Measurements from ENCODE around the gene KIAA1217.

Gene KIAA1217

GRCh38 chr10:24494777-24495176 is 285.8 kb downstream of the KIAA1217 start:
- H3F3A ChIP-seq (ENCODE audit: low read depth) = no peaks in the 10 kb centered on the region
- no peak overlapping the region for H3K4me3 ChIP-seq (ENCODE audit: low read length, poor library complexity, severe bottlenecking)
- no peak overlapping the region for H3K9ac ChIP-seq (ENCODE audit: low read depth, low read length, poor library complexity, severe bottlenecking)
- no peak overlapping the region for H2AFZ ChIP-seq (ENCODE audit: low read length)
- no peaks in the 10 kb centered on the region for H3K9me3 ChIP-seq (ENCODE audit: insufficient read depth, low read depth, low read length)
- H3K79me2 ChIP-seq (ENCODE audit: insufficient read depth, low read length) = no peaks in the 10 kb centered on the region
- no peaks in the 10 kb centered on the region for H3K27me3 ChIP-seq (ENCODE audit: insufficient read depth, low read length, poor library complexity, severe bottlenecking)
- H3K4me2 ChIP-seq (ENCODE audit: low read depth, low read length, poor library complexity, severe bottlenecking) = no peak overlapping the region
- no peaks in the 10 kb centered on the region for H4K20me1 ChIP-seq (ENCODE audit: insufficient read depth, low read length, poor library complexity, severe bottlenecking)
- TF ChIP-seq, protein P1, sequence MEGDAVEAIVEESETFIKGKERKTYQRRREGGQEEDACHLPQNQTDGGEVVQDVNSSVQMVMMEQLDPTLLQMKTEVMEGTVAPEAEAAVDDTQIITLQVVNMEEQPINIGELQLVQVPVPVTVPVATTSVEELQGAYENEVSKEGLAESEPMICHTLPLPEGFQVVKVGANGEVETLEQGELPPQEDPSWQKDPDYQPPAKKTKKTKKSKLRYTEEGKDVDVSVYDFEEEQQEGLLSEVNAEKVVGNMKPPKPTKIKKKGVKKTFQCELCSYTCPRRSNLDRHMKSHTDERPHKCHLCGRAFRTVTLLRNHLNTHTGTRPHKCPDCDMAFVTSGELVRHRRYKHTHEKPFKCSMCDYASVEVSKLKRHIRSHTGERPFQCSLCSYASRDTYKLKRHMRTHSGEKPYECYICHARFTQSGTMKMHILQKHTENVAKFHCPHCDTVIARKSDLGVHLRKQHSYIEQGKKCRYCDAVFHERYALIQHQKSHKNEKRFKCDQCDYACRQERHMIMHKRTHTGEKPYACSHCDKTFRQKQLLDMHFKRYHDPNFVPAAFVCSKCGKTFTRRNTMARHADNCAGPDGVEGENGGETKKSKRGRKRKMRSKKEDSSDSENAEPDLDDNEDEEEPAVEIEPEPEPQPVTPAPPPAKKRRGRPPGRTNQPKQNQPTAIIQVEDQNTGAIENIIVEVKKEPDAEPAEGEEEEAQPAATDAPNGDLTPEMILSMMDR (conservative IDR thresholded peaks at IDR 0.05; ENCODE audit: low read length) = no peak
- TF ChIP-seq EZH2phosphoT487 (IDR thresholded peaks at IDR 0.05; ENCODE audit: borderline replicate concordance) = no peak
- no peaks in the 10 kb centered on the region for H3K9me2 ChIP-seq (replicated peaks; ENCODE audit: low read depth, low read length)
- no peaks in the 10 kb centered on the region for H3K4me1 ChIP-seq (ENCODE audit: insufficient read depth, low read length, poor library complexity, severe bottlenecking)
- no peaks in the 10 kb centered on the region for H3K36me3 ChIP-seq (ENCODE audit: insufficient read depth, low read length)

DNA sequence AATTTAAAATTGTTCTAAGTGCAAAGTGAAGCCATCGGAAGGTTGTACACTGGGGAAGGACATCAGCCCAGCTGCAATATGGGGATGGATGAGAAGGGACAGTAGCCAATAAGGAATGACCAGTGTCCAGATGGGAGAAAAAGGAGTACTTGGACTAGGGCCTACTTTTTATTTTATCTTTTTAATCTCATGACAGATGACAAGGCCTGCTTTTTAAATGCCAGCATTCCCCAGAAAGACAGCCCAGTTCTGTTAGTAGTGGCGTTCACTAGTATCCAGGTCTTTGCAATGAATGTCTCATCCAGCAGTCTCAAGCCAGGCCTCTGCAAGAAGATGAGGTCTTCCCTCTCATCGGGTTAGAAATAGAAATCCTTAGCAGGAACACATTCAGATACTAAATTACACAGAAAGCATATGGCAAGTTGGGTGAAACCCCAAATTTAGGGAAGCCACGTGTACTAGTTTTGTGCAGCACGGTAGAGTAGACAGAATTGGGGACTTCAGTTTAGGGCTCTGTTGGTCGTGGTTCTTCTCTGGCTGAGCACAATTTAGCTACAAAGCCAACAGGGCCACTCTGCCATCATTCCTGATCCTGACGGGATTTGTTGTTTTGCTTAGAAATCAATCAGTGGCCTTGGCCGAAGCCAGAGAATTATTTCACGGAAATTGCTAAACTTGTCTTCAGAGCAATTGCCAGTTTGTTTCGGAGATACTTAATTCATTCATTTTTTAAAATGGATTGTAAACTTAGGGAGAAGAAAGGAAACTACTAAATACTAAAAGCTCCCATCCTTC is 286.9 kb downstream of the KIAA1217 start:
- Histone ChIP-seq H4K20me1 (ENCODE audit: insufficient read depth, low read length, poor library complexity, severe bottlenecking) (no peaks in the 10 kb centered on the region), H3K4me3 (ENCODE audit: low read length, poor library complexity, severe bottlenecking) (no peak overlapping the region), H2AFZ (ENCODE audit: low read length) (no peak overlapping the region), H3K4me2 (ENCODE audit: low read depth, low read length, poor library complexity, severe bottlenecking) (no peak overlapping the region), H3K36me3 (ENCODE audit: insufficient read depth, low read length) (no peaks in the 10 kb centered on the region), H3K9me3 (ENCODE audit: insufficient read depth, low read depth, low read length) (no peaks in the 10 kb centered on the region), H3K79me2 (ENCODE audit: insufficient read depth, low read length) (no peaks in the 10 kb centered on the region), H3K9ac (ENCODE audit: low read depth, low read length, poor library complexity, severe bottlenecking) (no peak overlapping the region), H3K4me1 (ENCODE audit: insufficient read depth, low read length, poor library complexity, severe bottlenecking) (no peaks in the 10 kb centered on the region), H3F3A (ENCODE audit: low read depth) (no peaks in the 10 kb centered on the region), H3K9me2 (replicated peaks; ENCODE audit: low read depth, low read length) (no peaks in the 10 kb centered on the region), H3K27me3 (ENCODE audit: insufficient read depth, low read length, poor library complexity, severe bottlenecking) (no peaks in the 10 kb centered on the region)
- TF ChIP-seq EZH2phosphoT487 (IDR thresholded peaks at IDR 0.05; ENCODE audit: borderline replicate concordance) = no peak
- TF ChIP-seq, protein P1 (conservative IDR thresholded peaks at IDR 0.05; ENCODE audit: low read length) = no peak

DNA sequence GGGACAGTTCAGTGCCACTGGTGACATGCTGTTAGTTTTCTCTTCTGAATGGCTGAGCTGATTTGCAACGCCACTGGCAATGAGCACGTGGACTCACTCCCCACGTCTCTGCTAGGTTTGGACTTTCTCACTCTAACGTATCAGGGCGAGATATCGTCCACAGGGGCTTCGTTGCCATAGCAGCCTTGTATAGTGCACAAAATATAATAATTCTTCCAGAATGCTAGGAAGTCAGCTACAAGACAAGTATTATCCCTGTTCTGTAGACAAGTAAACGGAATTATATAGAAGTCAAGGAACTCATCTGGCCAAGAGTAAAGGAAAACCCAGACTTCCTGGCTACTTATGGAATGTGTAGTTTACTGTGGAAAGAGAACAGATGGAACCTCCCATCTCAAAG is 288.0 kb downstream of the KIAA1217 start:
- Histone ChIP-seq H3K4me2 (ENCODE audit: low read depth, low read length, poor library complexity, severe bottlenecking) (no peak overlapping the region), H3K9me3 (ENCODE audit: insufficient read depth, low read depth, low read length) (no peaks in the 10 kb centered on the region), H4K20me1 (ENCODE audit: insufficient read depth, low read length, poor library complexity, severe bottlenecking) (no peaks in the 10 kb centered on the region), H3F3A (ENCODE audit: low read depth) (no peaks in the 10 kb centered on the region), H3K4me3 (ENCODE audit: low read length, poor library complexity, severe bottlenecking) (no peak overlapping the region), H3K9me2 (replicated peaks; ENCODE audit: low read depth, low read length) (no peaks in the 10 kb centered on the region), H3K79me2 (ENCODE audit: insufficient read depth, low read length) (no peaks in the 10 kb centered on the region), H3K9ac (ENCODE audit: low read depth, low read length, poor library complexity, severe bottlenecking) (no peak overlapping the region), H2AFZ (ENCODE audit: low read length) (no peak overlapping the region), H3K36me3 (ENCODE audit: insufficient read depth, low read length) (no peaks in the 10 kb centered on the region), H3K27me3 (ENCODE audit: insufficient read depth, low read length, poor library complexity, severe bottlenecking) (no peaks in the 10 kb centered on the region), H3K4me1 (ENCODE audit: insufficient read depth, low read length, poor library complexity, severe bottlenecking) (no peaks in the 10 kb centered on the region)
- TF ChIP-seq, protein P1 (conservative IDR thresholded peaks at IDR 0.05; ENCODE audit: low read length) = no peak
- no peak for TF ChIP-seq EZH2phosphoT487 (IDR thresholded peaks at IDR 0.05; ENCODE audit: borderline replicate concordance)
